Cardiac ventricle fibroblast (primary cell): ENCODE results near the gene CAMTA1. TPM values are rescaled to one million over a fixed set of nuclear protein-coding genes. Genes with fewer than 3 reads are reported as not detected.

Experiments used
- total RNA-seq: library from RNA; depleted of rRNA; stranded (reverse); fragments of >200 nt; gene quantifications from 2 replicates; pipeline ENCODE4 v1.2.3, GENCODE V29; 2015

The CAMTA1 gene, protein sequence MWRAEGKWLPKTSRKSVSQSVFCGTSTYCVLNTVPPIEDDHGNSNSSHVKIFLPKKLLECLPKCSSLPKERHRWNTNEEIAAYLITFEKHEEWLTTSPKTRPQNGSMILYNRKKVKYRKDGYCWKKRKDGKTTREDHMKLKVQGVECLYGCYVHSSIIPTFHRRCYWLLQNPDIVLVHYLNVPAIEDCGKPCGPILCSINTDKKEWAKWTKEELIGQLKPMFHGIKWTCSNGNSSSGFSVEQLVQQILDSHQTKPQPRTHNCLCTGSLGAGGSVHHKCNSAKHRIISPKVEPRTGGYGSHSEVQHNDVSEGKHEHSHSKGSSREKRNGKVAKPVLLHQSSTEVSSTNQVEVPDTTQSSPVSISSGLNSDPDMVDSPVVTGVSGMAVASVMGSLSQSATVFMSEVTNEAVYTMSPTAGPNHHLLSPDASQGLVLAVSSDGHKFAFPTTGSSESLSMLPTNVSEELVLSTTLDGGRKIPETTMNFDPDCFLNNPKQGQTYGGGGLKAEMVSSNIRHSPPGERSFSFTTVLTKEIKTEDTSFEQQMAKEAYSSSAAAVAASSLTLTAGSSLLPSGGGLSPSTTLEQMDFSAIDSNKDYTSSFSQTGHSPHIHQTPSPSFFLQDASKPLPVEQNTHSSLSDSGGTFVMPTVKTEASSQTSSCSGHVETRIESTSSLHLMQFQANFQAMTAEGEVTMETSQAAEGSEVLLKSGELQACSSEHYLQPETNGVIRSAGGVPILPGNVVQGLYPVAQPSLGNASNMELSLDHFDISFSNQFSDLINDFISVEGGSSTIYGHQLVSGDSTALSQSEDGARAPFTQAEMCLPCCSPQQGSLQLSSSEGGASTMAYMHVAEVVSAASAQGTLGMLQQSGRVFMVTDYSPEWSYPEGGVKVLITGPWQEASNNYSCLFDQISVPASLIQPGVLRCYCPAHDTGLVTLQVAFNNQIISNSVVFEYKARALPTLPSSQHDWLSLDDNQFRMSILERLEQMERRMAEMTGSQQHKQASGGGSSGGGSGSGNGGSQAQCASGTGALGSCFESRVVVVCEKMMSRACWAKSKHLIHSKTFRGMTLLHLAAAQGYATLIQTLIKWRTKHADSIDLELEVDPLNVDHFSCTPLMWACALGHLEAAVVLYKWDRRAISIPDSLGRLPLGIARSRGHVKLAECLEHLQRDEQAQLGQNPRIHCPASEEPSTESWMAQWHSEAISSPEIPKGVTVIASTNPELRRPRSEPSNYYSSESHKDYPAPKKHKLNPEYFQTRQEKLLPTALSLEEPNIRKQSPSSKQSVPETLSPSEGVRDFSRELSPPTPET (N-terminal part only)
- 75.8 and 91.8 TPM in 2 replicates for total RNA-seq

DNA sequence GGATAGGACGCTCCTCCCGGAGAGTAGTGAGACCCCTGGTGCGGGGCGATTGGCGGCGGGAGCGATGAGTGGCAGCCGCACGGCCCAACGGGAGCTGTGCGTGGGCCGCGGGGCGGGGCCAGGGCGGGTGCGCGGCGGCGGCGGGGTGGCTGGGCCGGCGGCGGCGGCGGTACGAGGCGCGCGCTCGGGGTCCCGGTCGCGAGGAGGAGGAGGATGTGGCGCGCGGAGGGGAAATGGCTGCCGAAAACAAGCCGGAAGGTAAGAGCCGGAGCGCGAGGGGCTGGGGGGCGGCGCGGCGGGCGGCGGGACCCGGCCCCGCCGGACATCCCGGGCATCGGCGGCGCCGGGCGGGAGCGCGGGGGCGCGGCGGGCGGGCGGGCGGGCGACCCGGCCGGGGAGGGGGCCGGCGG lies at the start of gene CAMTA1:
CAMTA1 (plus strand) TSS at position 137 of the 410 bp plus-strand sequence; CDS start at position 214, 77 bp downstream.

DNA sequence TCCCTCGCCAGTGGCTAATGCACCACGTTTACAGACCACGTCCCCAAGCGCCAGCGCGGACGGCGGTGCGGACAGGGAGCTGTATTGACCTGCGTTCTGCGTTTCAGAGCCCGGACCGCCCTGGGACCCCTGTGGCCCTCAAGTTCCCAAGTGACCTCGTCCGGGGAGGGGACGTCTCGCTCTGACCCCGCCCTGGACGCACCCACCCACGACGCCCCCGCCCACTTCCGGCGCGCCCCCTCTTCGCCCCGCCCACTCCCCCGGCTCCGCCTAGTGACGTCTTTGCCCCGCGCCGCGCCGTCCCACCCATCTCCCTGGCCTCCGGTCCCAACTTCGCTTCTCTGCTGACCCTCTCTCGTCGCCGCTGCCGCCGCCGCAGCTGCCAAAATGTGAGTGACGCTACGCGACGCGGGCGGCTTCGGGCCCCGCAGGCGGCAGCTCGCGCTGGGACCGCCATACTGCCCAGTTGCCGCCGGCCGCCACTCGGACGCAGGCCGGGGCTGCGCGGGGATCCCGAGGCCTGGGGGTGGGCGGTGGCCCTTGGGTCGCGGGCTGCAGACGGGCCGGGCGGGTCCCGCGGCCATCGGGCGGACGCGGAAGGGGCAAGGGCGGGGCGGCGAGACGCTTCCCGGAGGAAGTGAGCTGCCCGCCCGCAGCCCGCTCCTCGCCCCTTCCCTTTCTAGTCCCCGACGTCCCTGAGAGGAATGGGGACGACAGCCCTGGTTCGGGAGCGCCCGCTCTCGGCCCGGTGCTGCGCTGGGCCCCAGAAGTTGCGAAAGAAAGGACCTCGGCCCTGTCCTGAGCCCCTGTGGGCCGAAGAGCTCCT lies 986.0 kb downstream of the CAMTA1 start, which contains the start of gene VAMP3:
VAMP3 (plus strand) TSS at position 300 of the 826 bp plus-strand sequence; CDS start at position 388, 88 bp downstream.

DNA sequence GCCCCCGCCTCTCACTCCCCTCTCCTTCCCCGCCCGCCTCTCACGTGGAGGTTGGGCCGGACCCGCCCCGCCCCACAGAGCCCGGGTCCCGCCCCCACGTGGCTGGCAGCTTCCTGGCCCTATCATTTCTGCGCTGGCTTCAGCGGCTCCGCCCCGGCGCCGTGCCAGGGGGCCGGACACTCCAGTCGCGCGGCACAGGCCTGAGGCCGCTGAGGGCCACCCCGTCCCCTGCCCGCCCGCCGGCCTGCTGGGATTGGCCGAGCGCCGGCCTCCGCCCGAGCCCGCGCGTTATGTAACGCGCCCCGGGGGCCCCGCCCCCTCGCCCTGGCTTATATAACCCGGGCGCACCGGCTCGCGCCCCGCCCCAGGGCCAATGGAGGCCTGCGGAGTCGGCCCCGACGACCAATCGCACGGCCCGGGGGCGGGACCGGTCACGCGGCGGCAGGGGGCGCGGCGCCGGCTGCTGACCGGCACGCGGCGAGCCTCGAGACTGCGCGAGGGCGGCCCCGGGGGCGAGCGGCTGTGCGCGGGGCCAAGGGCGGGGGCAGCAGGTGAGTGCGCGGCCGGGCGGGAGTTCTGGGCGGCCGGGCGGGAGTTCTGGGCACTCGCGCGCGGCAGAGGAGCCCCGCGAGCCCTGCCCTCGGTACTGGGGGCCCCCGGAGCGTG lies 998.7 kb downstream of the CAMTA1 start, which contains the start of gene PER3:
PER3 (plus strand) TSS at position 466 of the 666 bp plus-strand sequence. CDS start 587 bp downstream, outside the sequence.

Other genes with a start within 250 kb of the CAMTA1 start
- gene NOL9, start 230.9 kb upstream of the CAMTA1 start, total RNA-seq = 13.6 and 14.3 TPM in 2 replicates
- not detected in 2 replicates for gene TAS1R1, start 230.1 kb upstream of the CAMTA1 start, total RNA-seq
- 8.8 and 9.5 TPM in 2 replicates for gene ZBTB48, start 205.5 kb upstream of the CAMTA1 start, total RNA-seq
- 57.4 TPM in 2 replicates for gene KLHL21, start 182.6 kb upstream of the CAMTA1 start, total RNA-seq
- 13.7 and 15.2 TPM in 2 replicates for gene PHF13, start 171.7 kb upstream of the CAMTA1 start, total RNA-seq
- gene THAP3, start 160.6 kb upstream of the CAMTA1 start, total RNA-seq = 19.3 and 24.9 TPM in 2 replicates
- 25.8 and 33.3 TPM in 2 replicates for gene DNAJC11, start 83.6 kb upstream of the CAMTA1 start, total RNA-seq